Chondrocyte (in vitro differentiated cells): ENCODE results near the gene NIP7. TPM values are rescaled to one million over a fixed set of nuclear protein-coding genes. Genes with fewer than 3 reads are reported as not detected.

Experiments used
- DNase-seq: peaks from one replicate; pipeline ENCODE4 v3.0.0; 2021; ENCODE audit warnings: mixed read lengths, low spot score
- H3K27ac Mint-ChIP-seq: one replicate; pipeline ENCODE4 v1.8.0; 2021; ENCODE audit warnings: mild to moderate bottlenecking, moderate library complexity, mixed read lengths; ENCODE audit not compliant: unreplicated experiment
- H3K27me3 Mint-ChIP-seq: 2 replicates; pipeline ENCODE4 v1.8.0; 2021; ENCODE audit warnings: low read depth, mixed read lengths
- H3K36me3 Mint-ChIP-seq: 2 replicates; pipeline ENCODE4 v1.8.0; 2021; ENCODE audit warnings: low read depth, mixed read lengths
- H3K4me1 Mint-ChIP-seq: 2 replicates; pipeline ENCODE4 v1.8.0; 2021; ENCODE audit warnings: low read depth, mild to moderate bottlenecking, mixed read lengths
- H3K4me3 Mint-ChIP-seq: one replicate; pipeline ENCODE4 v1.8.0; 2021; ENCODE audit warnings: mild to moderate bottlenecking, moderate library complexity, mixed read lengths; ENCODE audit not compliant: unreplicated experiment
- H3K9me3 Mint-ChIP-seq: 2 replicates; pipeline ENCODE4 v1.8.0; 2021; ENCODE audit warnings: low read depth, mixed read lengths
- total RNA-seq: library from RNA; stranded (reverse); gene quantifications from 3 replicates; pipeline ENCODE4 v1.2.1, GENCODE V29; 2021
- TF ChIP-seq, protein P1 (sequence below): fragments of 200-600 bp; sonication (generic); IDR thresholded peaks from 2 replicates; pipeline ENCODE4 v1.5.0; 2021; ENCODE audit warnings: antibody characterized with exemption, mild to moderate bottlenecking, moderate library complexity

Gene NIP7
- total RNA-seq, 1 donor from 2014 or later = 18.6 TPM

DNA sequence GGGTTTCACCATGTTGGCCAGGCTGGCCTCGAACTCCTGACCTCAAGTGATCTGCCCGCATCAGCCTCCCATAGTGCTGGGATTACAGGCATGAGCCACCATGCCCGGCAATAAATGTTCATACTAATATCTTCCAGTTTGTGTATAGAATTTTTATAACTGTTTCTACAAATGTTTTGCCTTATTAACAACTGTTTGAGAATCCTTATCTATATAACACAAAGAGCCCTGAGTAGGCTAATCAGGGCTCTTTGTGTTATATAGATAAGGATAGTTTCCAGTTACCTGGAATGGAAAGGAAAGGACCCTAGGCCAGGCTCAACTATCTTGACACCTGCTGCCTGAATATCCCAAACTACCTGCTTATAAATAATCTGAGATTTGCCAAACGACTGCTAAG is 29.3 kb downstream of the NIP7 start:
- Mint-ChIP-seq H3K9me3 (no peaks in the 10 kb centered on the region), H3K27ac (no peak overlapping the region), H3K4me1 (no peaks in the 10 kb centered on the region), H3K27me3 (no peaks in the 10 kb centered on the region), H3K4me3 (no peak overlapping the region), H3K36me3 (peaks cover 39% of the 10 kb centered on the region)
- TF ChIP-seq, protein P1, sequence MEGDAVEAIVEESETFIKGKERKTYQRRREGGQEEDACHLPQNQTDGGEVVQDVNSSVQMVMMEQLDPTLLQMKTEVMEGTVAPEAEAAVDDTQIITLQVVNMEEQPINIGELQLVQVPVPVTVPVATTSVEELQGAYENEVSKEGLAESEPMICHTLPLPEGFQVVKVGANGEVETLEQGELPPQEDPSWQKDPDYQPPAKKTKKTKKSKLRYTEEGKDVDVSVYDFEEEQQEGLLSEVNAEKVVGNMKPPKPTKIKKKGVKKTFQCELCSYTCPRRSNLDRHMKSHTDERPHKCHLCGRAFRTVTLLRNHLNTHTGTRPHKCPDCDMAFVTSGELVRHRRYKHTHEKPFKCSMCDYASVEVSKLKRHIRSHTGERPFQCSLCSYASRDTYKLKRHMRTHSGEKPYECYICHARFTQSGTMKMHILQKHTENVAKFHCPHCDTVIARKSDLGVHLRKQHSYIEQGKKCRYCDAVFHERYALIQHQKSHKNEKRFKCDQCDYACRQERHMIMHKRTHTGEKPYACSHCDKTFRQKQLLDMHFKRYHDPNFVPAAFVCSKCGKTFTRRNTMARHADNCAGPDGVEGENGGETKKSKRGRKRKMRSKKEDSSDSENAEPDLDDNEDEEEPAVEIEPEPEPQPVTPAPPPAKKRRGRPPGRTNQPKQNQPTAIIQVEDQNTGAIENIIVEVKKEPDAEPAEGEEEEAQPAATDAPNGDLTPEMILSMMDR = no peak
- DNase-seq = no peak

DNA sequence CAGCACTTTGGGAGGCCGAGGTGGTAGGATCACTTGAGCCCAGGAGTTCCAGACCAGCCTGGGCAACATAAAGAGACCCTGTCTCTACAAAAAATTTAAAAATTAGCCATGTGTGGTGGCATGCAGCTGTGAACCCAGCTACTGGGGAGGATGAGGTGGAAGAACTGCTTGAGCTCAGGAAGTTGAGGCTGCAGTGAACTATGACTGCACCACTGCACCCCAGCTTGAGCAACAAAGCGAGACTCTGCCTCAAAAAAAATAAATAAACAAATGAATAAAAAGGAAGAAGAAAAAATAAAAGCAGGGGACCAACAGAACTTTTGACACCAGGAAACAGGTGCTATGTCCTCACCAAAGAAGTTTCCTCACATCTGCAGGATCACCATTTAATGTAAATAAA is 32.0 kb downstream of the NIP7 start:
- Mint-ChIP-seq H3K9me3 (no peaks in the 10 kb centered on the region), H3K36me3 (peaks cover 31% of the 10 kb centered on the region), H3K27ac (no peak overlapping the region), H3K27me3 (no peaks in the 10 kb centered on the region), H3K4me1 (no peaks in the 10 kb centered on the region), H3K4me3 (no peak overlapping the region)
- no peak for DNase-seq
- TF ChIP-seq, protein P1 = no peak

DNA sequence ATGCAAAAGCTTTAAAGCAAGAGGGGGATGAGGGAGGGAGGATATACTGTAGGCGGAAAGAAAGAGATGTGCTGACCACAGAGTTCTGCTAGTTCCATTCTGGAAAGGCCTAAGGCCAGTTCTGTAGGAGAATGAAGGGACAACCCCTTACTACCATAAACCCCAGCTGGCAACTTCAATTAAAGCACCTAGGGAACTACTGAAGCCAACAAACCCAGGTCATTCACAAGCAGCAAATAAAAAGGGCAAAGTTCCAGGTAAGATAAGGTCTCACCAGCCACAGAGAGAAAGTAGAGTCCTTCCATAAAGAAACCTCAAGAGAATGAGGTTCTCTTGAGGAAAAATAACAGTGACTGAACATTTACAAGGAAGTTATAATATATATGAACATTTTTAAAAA is 33.4 kb downstream of the NIP7 start:
- H3K4me1 Mint-ChIP-seq = no peaks in the 10 kb centered on the region
- H3K9me3 Mint-ChIP-seq = no peaks in the 10 kb centered on the region
- no peak overlapping the region for H3K4me3 Mint-ChIP-seq
- peaks cover 27% of the 10 kb centered on the region for H3K36me3 Mint-ChIP-seq
- H3K27ac Mint-ChIP-seq = no peak overlapping the region
- H3K27me3 Mint-ChIP-seq = no peaks in the 10 kb centered on the region
- TF ChIP-seq, protein P1 = no peak
- no peak for DNase-seq

DNA sequence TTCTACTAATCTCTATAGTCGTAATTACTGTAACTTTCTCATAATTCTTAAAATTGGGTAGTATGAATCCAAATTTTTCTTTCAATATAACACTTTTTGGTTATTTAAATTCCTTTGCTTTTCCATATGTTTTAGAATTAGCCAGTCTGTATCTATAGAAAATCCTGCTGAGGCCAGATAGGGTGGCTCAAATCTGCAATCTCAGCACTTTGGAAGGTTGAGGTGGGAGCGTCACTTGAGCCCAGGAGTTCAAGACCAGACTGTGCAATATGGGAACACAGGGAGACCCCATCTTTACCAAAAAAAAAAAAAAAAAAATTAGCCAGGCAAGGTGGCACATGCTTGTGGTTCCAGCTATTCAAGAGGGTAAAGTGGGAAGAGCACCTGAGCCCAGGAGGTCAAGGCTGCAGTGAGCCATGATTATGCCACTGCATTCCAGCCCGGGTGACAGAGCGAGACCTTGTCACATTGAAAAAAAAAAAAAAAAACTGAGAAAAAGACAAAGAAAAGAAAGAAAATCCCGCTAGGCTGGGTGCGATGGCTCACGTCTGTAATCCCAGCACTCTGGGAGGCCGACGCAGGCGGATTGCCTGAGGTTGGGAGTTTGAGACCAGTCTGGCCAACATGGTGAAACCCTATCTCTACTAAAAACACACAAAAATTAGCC is 37.0 kb downstream of the NIP7 start:
- H3K27me3 Mint-ChIP-seq = no peaks in the 10 kb centered on the region

DNA sequence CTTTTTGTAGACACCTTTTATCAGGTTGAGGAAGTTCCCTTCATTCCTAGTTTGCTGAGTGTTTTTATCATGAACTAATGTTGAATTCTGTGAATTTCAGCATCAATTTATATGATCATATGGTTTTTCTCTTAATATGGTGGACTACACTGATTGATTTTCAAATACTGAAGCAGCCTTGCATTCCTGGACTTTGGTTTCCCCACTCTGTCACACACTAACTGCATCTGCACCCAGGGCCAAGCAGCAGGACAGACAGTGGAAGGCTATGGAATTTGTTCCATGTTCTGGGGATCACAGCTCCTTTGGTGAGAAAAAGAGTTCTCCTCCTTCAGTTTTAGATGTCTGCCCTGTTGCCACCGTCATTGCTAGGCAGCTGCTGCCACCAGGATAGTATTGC is 38.5 kb downstream of the NIP7 start:
- H3K27ac Mint-ChIP-seq = no peak overlapping the region
- no peak for DNase-seq
- TF ChIP-seq, protein P1 = no peak
- no peaks in the 10 kb centered on the region for H3K27me3 Mint-ChIP-seq
- H3K4me1 Mint-ChIP-seq = peaks cover 9% of the 10 kb centered on the region
- peaks cover 15% of the 10 kb centered on the region for H3K36me3 Mint-ChIP-seq
- no peaks in the 10 kb centered on the region for H3K9me3 Mint-ChIP-seq
- no peak overlapping the region for H3K4me3 Mint-ChIP-seq

More for the DNA sequence above, 37.0 kb downstream of the NIP7 start:
- peaks cover 9% of the 10 kb centered on the region for H3K4me1 Mint-ChIP-seq
- no peak overlapping the region for H3K27ac Mint-ChIP-seq
- no peak for DNase-seq
- peaks cover 12% of the 10 kb centered on the region for H3K36me3 Mint-ChIP-seq
- H3K4me3 Mint-ChIP-seq = no peak overlapping the region
- TF ChIP-seq, protein P1 = no peak
- no peaks in the 10 kb centered on the region for H3K9me3 Mint-ChIP-seq
